ENCODE data around the gene VAV3. TPM values are rescaled to one million over a fixed set of nuclear protein-coding genes. Genes with fewer than 3 reads are reported as not detected.

Gene VAV3
- total RNA-seq, 1 donor from 2014 or later, result 11.3 TPM

- TF ChIP-seq CTCF (IDR thresholded peaks at IDR 0.05), result no peak
- no peak for DNase-seq
- no peaks in the 10 kb centered on the region for H3K4me1 ChIP-seq
- ATAC-seq, result no peak
- H3K4me3 ChIP-seq, result no peak overlapping the region
- no peaks in the 10 kb centered on the region for H3K9me3 ChIP-seq
- no peak overlapping the region for H3K27ac ChIP-seq
- intact Hi-C loops (cut with DNase I), result no loop called here
- H3K27me3 ChIP-seq (ENCODE audit: low read depth), result no peaks in the 10 kb centered on the region
- H3K36me3 ChIP-seq, result no peaks in the 10 kb centered on the region
These were observed 97.1 kb downstream of the VAV3 start for GRCh38 chr1:107867897-107868296.

GRCh38 chr1:107867422-107867821 is 97.6 kb downstream of the VAV3 start:
- no peak overlapping the region for H3K4me3 ChIP-seq
- no peak overlapping the region for H3K27ac ChIP-seq
- no peak for TF ChIP-seq CTCF (IDR thresholded peaks at IDR 0.05)
- no peak for ATAC-seq
- intact Hi-C loops (cut with DNase I), result no loop called here
- H3K27me3 ChIP-seq (ENCODE audit: low read depth), result no peaks in the 10 kb centered on the region
- DNase-seq, result no peak
- H3K4me1 ChIP-seq, result no peaks in the 10 kb centered on the region
- H3K9me3 ChIP-seq, result no peaks in the 10 kb centered on the region
- H3K36me3 ChIP-seq, result no peaks in the 10 kb centered on the region

GRCh38 chr1:107866870-107867269 is 98.1 kb downstream of the VAV3 start:
- ATAC-seq (no peak), DNase-seq (no peak)
- peaks cover 4% of the 10 kb centered on the region for H3K9me3 ChIP-seq
- intact Hi-C loops (cut with DNase I), result no loop called here
- H3K27ac ChIP-seq, result no peak overlapping the region
- H3K36me3 ChIP-seq, result no peaks in the 10 kb centered on the region
- H3K4me3 ChIP-seq, result no peak overlapping the region
- TF ChIP-seq CTCF (IDR thresholded peaks at IDR 0.05), result no peak
- H3K4me1 ChIP-seq, result no peaks in the 10 kb centered on the region
- H3K27me3 ChIP-seq (ENCODE audit: low read depth), result no peaks in the 10 kb centered on the region

GRCh38 chr1:107865627-107866026 is 99.4 kb downstream of the VAV3 start:
- H3K27me3 ChIP-seq (ENCODE audit: low read depth), result no peaks in the 10 kb centered on the region
- no peak for ATAC-seq
- H3K4me1 ChIP-seq, result no peaks in the 10 kb centered on the region
- TF ChIP-seq CTCF (IDR thresholded peaks at IDR 0.05), result no peak
- H3K27ac ChIP-seq, result no peak overlapping the region
- intact Hi-C loops (cut with DNase I), result no loop called here
- no peak overlapping the region for H3K4me3 ChIP-seq
- peaks cover 4% of the 10 kb centered on the region for H3K9me3 ChIP-seq
- no peak for DNase-seq
- H3K36me3 ChIP-seq, result no peaks in the 10 kb centered on the region

- no peaks in the 10 kb centered on the region for H3K4me1 ChIP-seq
- intact Hi-C loops (cut with DNase I), result no loop called here
- no peak for TF ChIP-seq CTCF (IDR thresholded peaks at IDR 0.05)
- H3K36me3 ChIP-seq, result no peaks in the 10 kb centered on the region
- H3K27ac ChIP-seq, result no peak overlapping the region
- DNase-seq (no peak), ATAC-seq (no peak)
- peaks cover 4% of the 10 kb centered on the region for H3K9me3 ChIP-seq
- H3K27me3 ChIP-seq (ENCODE audit: low read depth), result no peaks in the 10 kb centered on the region
- no peak overlapping the region for H3K4me3 ChIP-seq
These were observed 101.6 kb downstream of the VAV3 start for GRCh38 chr1:107863342-107863741.

- no peaks in the 10 kb centered on the region for H3K4me1 ChIP-seq
- no peak for ATAC-seq
- intact Hi-C loops (cut with DNase I), result no loop called here
These were observed 102.9 kb downstream of the VAV3 start for GRCh38 chr1:107862064-107862463.

More at GRCh38 chr1:107862064-107862463, 102.9 kb downstream of the VAV3 start:
- no peak for DNase-seq
- H3K9me3 ChIP-seq, result peaks cover 4% of the 10 kb centered on the region
- H3K27ac ChIP-seq, result no peak overlapping the region
- H3K4me3 ChIP-seq, result no peak overlapping the region
- H3K27me3 ChIP-seq (ENCODE audit: low read depth), result no peaks in the 10 kb centered on the region
- TF ChIP-seq CTCF (IDR thresholded peaks at IDR 0.05), result no peak
- no peaks in the 10 kb centered on the region for H3K36me3 ChIP-seq
